Measurements from ENCODE around the gene RASD1.

Gene RASD1

GRCh38 chr17:17509601-17510425, 13.6 kb upstream of the RASD1 start:
- no peak for FAIRE-seq

- no peak for FAIRE-seq
Measured at GRCh38 chr17:17508646-17509591, 12.7 kb upstream of the RASD1 start.

GRCh38 chr17:17508019-17508535, 11.9 kb upstream of the RASD1 start:
- FAIRE-seq = no peak

GRCh38 chr17:17507465-17508011, 11.3 kb upstream of the RASD1 start:
- no peak for FAIRE-seq

GRCh38 chr17:17506893-17507464, 10.8 kb upstream of the RASD1 start:
- FAIRE-seq = no peak

GRCh38 chr17:17506181-17506741, 10.1 kb upstream of the RASD1 start:
- no peak for FAIRE-seq

- no peak for FAIRE-seq
Measured at GRCh38 chr17:17505610-17506171, 9.5 kb upstream of the RASD1 start.

GRCh38 chr17:17505151-17505550, 9.0 kb upstream of the RASD1 start:
- FAIRE-seq = no peak

- FAIRE-seq = no peak
Measured at GRCh38 chr17:17504341-17505140, 8.3 kb upstream of the RASD1 start.

GRCh38 chr17:17503566-17504130, 7.5 kb upstream of the RASD1 start:
- FAIRE-seq = no peak

GRCh38 chr17:17502741-17503565, 6.8 kb upstream of the RASD1 start:
- FAIRE-seq = no peak

GRCh38 chr17:17500999-17501605, 4.9 kb upstream of the RASD1 start:
- no peak for FAIRE-seq

- FAIRE-seq = no peak
Measured at GRCh38 chr17:17499402-17500145, 3.4 kb upstream of the RASD1 start.

GRCh38 chr17:17498606-17499301, 2.6 kb upstream of the RASD1 start:
- no peak for FAIRE-seq

GRCh38 chr17:17497845-17498520, 1.8 kb upstream of the RASD1 start:
- FAIRE-seq = no peak

GRCh38 chr17:17497065-17497844, 1.1 kb upstream of the RASD1 start:
- FAIRE-seq = no peak
